ENCODE measurements around the gene GLTP. TPM values are rescaled to one million over a fixed set of nuclear protein-coding genes. Genes with fewer than 3 reads are reported as not detected.

Gene GLTP
- total RNA-seq, 1 donor from 2014 or later, result 43.5 TPM

DNA sequence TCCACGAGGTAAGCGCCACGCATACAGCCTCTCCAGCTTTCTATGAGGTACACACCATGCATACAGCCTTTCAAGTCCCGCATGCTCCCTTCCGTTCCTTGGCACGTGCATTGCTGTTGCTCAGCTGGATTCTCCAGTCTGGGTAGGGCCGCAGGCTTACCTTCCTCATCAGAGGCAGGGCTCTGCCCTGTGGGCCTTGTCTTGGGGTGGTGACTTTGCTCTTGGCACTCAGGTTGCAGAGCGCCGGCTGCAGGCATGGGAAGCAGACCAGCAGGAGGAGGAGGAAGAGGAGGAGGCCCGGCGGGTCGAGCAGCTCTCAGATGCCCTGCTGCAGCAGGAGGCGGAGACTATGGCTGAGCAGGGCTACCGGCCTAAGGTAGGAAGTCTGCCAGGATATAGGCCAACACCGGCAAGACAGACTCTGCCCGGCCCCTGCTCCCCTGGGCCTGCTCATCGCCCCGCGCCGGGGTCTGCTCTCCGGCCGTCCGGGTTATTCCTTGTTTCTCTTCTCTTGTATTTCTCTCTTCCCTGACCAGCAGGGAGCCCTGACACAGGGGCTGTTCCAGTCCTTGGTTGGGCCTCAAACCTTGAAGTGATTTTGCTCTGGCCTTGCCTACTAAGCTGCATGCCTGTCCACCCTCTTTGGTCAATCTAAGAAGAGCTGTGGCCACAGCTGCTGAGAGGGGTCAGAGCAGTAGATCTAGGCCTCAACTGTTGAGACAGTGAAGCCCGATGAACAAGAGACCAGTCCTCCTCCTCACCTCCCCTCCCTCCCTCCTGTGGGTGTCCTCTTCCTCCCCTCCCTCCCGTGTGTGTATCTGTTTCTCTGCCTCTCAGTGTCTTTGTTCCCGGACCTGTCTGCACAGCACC, 35.1 kb upstream of the GLTP start:
- no peak overlapping the region for H3K4me3 ChIP-seq (ENCODE audit: low read depth, low read length)
- DNase-seq (ENCODE audit: low read depth), result no peak
- TF ChIP-seq, protein P1, sequence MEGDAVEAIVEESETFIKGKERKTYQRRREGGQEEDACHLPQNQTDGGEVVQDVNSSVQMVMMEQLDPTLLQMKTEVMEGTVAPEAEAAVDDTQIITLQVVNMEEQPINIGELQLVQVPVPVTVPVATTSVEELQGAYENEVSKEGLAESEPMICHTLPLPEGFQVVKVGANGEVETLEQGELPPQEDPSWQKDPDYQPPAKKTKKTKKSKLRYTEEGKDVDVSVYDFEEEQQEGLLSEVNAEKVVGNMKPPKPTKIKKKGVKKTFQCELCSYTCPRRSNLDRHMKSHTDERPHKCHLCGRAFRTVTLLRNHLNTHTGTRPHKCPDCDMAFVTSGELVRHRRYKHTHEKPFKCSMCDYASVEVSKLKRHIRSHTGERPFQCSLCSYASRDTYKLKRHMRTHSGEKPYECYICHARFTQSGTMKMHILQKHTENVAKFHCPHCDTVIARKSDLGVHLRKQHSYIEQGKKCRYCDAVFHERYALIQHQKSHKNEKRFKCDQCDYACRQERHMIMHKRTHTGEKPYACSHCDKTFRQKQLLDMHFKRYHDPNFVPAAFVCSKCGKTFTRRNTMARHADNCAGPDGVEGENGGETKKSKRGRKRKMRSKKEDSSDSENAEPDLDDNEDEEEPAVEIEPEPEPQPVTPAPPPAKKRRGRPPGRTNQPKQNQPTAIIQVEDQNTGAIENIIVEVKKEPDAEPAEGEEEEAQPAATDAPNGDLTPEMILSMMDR (conservative IDR thresholded peaks at IDR 0.05; ENCODE audit: low read depth, low read length), result no peak

DNA sequence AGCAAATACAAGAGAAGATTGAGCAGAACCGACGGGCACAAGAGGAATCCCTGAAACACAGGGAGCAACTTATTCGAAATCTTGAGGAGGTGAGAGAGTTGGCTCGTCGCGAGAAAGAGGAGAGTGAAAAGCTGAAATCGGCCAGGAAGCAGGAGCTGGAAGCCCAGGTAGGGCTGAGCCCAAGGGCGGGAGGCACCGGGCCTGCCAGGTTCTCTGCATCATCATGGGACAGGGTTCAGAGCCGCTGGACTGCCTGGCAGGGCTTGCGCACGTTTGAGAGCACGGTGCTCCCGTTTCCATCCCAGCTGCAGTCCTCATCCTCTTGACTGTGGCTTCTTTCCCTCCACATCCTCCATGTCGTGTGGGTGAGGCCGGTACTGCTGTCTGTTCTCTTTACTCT, 34.1 kb upstream of the GLTP start:
- H3K4me3 ChIP-seq (ENCODE audit: low read depth, low read length), result no peak overlapping the region
- no peak for DNase-seq (ENCODE audit: low read depth)
- TF ChIP-seq, protein P1 (conservative IDR thresholded peaks at IDR 0.05; ENCODE audit: low read depth, low read length), result no peak

DNA sequence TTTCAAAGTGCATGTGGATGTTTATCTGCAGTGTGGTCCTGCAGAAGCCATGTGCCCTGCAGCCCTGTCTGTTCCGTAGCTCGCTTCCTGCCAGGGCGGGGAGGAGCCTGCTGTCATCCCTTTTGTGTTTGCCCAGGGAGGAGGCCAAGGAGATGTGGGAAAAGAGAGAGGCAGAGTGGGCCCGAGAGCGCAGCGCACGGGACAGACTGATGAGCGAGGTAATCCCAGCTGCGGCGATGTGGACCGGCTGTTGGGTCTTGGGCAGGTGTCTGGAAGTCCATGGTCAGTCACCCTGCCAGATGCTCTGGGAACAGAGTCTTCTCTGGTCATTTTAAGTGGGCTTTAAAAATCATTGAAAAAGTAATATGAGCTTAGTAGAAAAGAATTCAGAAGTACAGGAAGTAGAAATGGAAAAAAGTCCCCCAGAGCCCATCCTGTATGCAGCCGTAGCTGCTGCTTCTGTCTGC, 32.5 kb upstream of the GLTP start:
- TF ChIP-seq, protein P1 (conservative IDR thresholded peaks at IDR 0.05; ENCODE audit: low read depth, low read length), result no peak
- no peak overlapping the region for H3K4me3 ChIP-seq (ENCODE audit: low read depth, low read length)
- DNase-seq (ENCODE audit: low read depth), result no peak

DNA sequence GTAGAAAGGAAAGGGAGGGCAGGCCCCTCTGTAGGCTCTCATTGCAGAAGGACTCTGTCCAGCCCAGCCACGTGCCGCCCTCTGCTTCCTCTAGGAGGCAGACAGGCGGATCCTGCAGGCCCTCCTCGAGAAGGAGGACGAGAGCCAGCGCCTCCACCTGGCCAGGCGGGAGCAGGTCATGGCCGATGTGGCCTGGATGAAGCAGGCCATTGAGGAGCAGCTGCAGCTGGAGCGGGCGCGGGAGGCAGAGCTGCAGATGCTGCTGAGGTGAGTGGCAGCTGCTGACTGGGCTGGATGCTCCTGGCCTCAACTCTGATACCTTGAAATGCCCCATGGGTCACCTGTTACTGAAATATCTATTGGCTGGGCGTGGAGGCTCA, 30.6 kb upstream of the GLTP start:
- no peak for DNase-seq (ENCODE audit: low read depth)
- TF ChIP-seq, protein P1 (conservative IDR thresholded peaks at IDR 0.05; ENCODE audit: low read depth, low read length), result peak; percentile 35
- no peak overlapping the region for H3K4me3 ChIP-seq (ENCODE audit: low read depth, low read length)

DNA sequence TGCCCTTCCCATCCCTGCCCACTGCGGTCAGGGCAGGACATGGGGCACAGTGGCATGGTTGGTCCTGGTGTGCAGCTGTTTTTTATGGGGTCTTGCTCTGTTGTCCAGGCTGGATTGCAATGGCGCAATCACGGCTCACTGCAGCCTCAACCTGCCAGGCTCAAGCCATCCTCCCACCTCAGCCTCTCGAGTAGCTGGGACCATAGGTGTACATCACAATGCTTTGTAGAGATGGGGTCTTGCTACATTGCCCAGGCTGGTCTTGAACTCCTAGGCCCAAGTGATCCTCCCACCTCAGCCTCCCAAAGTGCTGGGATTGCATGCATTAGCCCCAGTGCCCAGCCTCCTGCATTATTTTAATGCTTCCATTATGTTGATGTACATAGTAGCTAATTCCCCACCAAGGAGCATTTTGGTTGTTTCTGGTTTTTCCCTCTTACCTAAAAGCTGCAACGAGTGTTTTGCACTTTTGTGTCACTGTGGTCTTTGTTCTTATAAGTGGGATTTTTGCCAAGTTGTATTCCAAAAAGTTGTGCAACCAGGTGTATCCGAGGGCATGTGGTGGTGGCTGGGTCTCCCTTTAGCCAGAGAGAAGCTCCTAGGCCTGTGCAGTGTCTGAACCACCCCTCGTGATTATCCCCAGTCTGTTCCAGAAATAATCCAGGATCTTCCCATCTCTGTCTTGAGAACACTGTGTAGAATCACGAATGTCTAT, 30.1 kb upstream of the GLTP start:
- DNase-seq (ENCODE audit: low read depth), result no peak
- no peak overlapping the region for H3K4me3 ChIP-seq (ENCODE audit: low read depth, low read length)
- TF ChIP-seq, protein P1 (conservative IDR thresholded peaks at IDR 0.05; ENCODE audit: low read depth, low read length), result no peak

DNA sequence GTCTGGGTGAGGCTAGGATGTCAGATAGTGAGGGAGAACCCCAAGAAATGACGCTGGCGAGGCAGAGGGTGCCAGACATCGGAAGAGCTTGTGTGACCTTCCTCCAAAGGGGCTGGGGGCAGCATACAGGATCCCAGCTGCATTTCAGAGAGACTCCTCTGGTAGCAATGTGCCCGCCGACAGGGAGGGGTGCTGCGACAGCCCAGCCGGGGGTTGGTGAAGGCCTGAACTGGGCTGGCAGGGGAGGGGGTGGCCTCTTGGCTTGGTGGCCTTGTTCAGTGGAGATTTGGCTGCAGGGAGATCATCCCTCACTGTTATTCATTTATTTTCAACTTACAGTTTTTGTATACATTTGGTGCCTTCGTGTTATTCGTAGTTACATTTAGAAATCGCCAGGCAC, 25.0 kb upstream of the GLTP start:
- DNase-seq (ENCODE audit: low read depth), result no peak
- TF ChIP-seq, protein P1 (conservative IDR thresholded peaks at IDR 0.05; ENCODE audit: low read depth, low read length), result no peak
- H3K4me3 ChIP-seq (ENCODE audit: low read depth, low read length), result no peak overlapping the region
